Gastroesophageal sphincter (tissue), 4 donors: ENCODE results near the gene MYO1B. TPM values are rescaled to one million over a fixed set of nuclear protein-coding genes. Genes with fewer than 3 reads are reported as not detected.

Source experiments
- ATAC-seq: fragments of 150-250 bp; one replicate; pipeline ENCODE4 v1.9.1; 2016; ENCODE audit warnings: mild to moderate bottlenecking, moderate library complexity
- H3K27ac ChIP-seq, 4 donors: fragments of 200-600 bp; sonication (generic) in 3 of 4; 1 replicate in 3 of 4; 2 replicates in 1 of 4; pipeline ENCODE4 v1.5.1; 2016 to 2019
- H3K27me3 ChIP-seq: fragments of 200-600 bp; sonication (generic); one replicate; pipeline ENCODE4 v1.5.1; 2019
- H3K36me3 ChIP-seq, 2 donors: fragments of 200-600 bp; sonication (generic); one replicate each; pipeline ENCODE4 v1.5.1; 2019; ENCODE audit warnings: control low read depth in 1 of 2
- H3K4me1 ChIP-seq, 3 donors: fragments of 200-600 bp; sonication (generic); 1 replicate in 2 of 3; 2 replicates in 1 of 3; pipeline ENCODE4 v1.5.1; 2016 to 2019; ENCODE audit warnings: control low read depth in 2 of 3
- H3K4me3 ChIP-seq, 2 donors: fragments of 200-600 bp; sonication (generic); one replicate each; pipeline ENCODE4 v1.5.1; 2019; ENCODE audit warnings: mild to moderate bottlenecking in 1 of 2, moderate library complexity in 1 of 2
- H3K9me3 ChIP-seq, 3 donors: fragments of 200-600 bp; sonication (generic); one replicate each; pipeline ENCODE4 v1.5.1; 2017 to 2019; ENCODE audit warnings: control low read depth in 2 of 3
- CTCF ChIP-seq, 4 experiments: fragments of 200-600 bp in 2 of 4; fragments of 450-650 bp in 2 of 4; sonication (generic) in 1 of 4; IDR thresholded peaks; one replicate each; pipeline ENCODE4 v1.5.1; 2017 to 2019; ENCODE audit warnings: antibody characterized with exemption in 4 of 4, mild to moderate bottlenecking in 2 of 4, moderate library complexity in 2 of 4
- EP300 ChIP-seq: sonication (generic); formaldehyde crosslinking; IDR thresholded peaks from one replicate; pipeline ENCODE4 v1.6.1; 2017; ENCODE audit warnings: antibody characterized with exemption, mild to moderate bottlenecking
- POLR2A ChIP-seq, 2 donors: fragments of 450-650 bp; IDR thresholded peaks; one replicate each; pipeline ENCODE4 v1.6.1; 2017; ENCODE audit warnings: antibody characterized with exemption in 2 of 2, mild to moderate bottlenecking in 2 of 2, moderate library complexity in 1 of 2
- POLR2AphosphoS5 ChIP-seq: sonication (generic); formaldehyde crosslinking; IDR thresholded peaks from one replicate; pipeline ENCODE4 v1.6.1; 2017; ENCODE audit warnings: antibody characterized with exemption
- WGBS, 2 donors: methylation state at CpG; one replicate each; pipeline ENCODE4 v1.1.5; 2018; ENCODE audit warnings: low coverage in 1 of 2; 5-methylcytosine and 5-hydroxymethylcytosine counted together
- total RNA-seq, 4 donors: library from RNA; depleted of rRNA; stranded (reverse); fragments of >200 nt; gene quantifications; one replicate each; pipeline ENCODE4 v1.1.0, GENCODE V29; 2016

Gene MYO1B
- total RNA-seq, 4 donors from 2014 or later = 17.3 to 45.0 (median 21.0) TPM

- no peak overlapping the region for H3K27ac ChIP-seq
- no peak for ATAC-seq
- H3K27me3 ChIP-seq = no peaks in the 10 kb centered on the region
- no peaks in the 10 kb centered on the region for H3K9me3 ChIP-seq
- no peak overlapping the region for H3K4me3 ChIP-seq
- no peaks in the 10 kb centered on the region for H3K36me3 ChIP-seq
- WGBS, 2 donors = 90 to 97% methylated on average over 4 to 6 of the region's 8 CpGs
- no peak for TF ChIP-seq POLR2A (IDR thresholded peaks at IDR 0.05)
- TF ChIP-seq POLR2AphosphoS5 = no peak
- no peak for TF ChIP-seq CTCF (IDR thresholded peaks at IDR 0.05)
- TF ChIP-seq EP300 = no peak
- peaks cover 0 to 16% (median 0%) of the 10 kb centered on the region in 3 donors for H3K4me1 ChIP-seq
These were observed 110.1 kb downstream of the MYO1B start for GRCh38 chr2:191355170-191355758.

- peaks cover 0 to 9% (median 0%) of the 10 kb centered on the region in 3 donors for H3K4me1 ChIP-seq
- no peaks in the 10 kb centered on the region for H3K27me3 ChIP-seq
- 67 to 85% methylated on average over 1 of the region's 1 CpG for WGBS, 2 donors
- no peak overlapping the region for H3K27ac ChIP-seq
- ATAC-seq = no peak
- H3K36me3 ChIP-seq = no peaks in the 10 kb centered on the region
- TF ChIP-seq POLR2AphosphoS5 (no peak), CTCF (IDR thresholded peaks at IDR 0.05) (no peak), POLR2A (IDR thresholded peaks at IDR 0.05) (no peak), EP300 (no peak)
- no peak overlapping the region for H3K4me3 ChIP-seq
- no peaks in the 10 kb centered on the region for H3K9me3 ChIP-seq
These were observed 112.5 kb downstream of the MYO1B start for GRCh38 chr2:191357678-191358077.

- 74 to 86% methylated on average over 7 to 10 of the region's 11 CpGs for WGBS, 2 donors
- Histone ChIP-seq H3K27me3 (no peaks in the 10 kb centered on the region), H3K36me3 (no peaks in the 10 kb centered on the region), H3K4me1 (peaks cover 0 to 8% (median 0%) of the 10 kb centered on the region in 3 donors), H3K27ac (no peak overlapping the region), H3K9me3 (no peaks in the 10 kb centered on the region), H3K4me3 (no peak overlapping the region)
- no peak for ATAC-seq
- TF ChIP-seq POLR2AphosphoS5 = no peak
- TF ChIP-seq EP300 = no peak
- no peak for TF ChIP-seq POLR2A (IDR thresholded peaks at IDR 0.05)
- no peak for TF ChIP-seq CTCF (IDR thresholded peaks at IDR 0.05)
These were observed 113.3 kb downstream of the MYO1B start for GRCh38 chr2:191358325-191359025.

GRCh38 chr2:191359133-191359532 lies 113.9 kb downstream of the MYO1B start:
- WGBS, 2 donors = 56 to 71% methylated on average over 2 of the region's 2 CpGs
- no peaks in the 10 kb centered on the region for H3K27me3 ChIP-seq
- peaks cover 0 to 8% (median 0%) of the 10 kb centered on the region in 3 donors for H3K4me1 ChIP-seq
- peaks cover 0 to 2% of the 10 kb centered on the region in 2 donors for H3K36me3 ChIP-seq
- no peak overlapping the region for H3K4me3 ChIP-seq
- no peak for ATAC-seq
- TF ChIP-seq POLR2A (IDR thresholded peaks at IDR 0.05) = no peak
- TF ChIP-seq EP300 = no peak
- TF ChIP-seq POLR2AphosphoS5 = no peak
- TF ChIP-seq CTCF (IDR thresholded peaks at IDR 0.05) = no peak
- no peak overlapping the region for H3K27ac ChIP-seq
- no peaks in the 10 kb centered on the region for H3K9me3 ChIP-seq

GRCh38 chr2:191360918-191361317 lies 115.7 kb downstream of the MYO1B start:
- no peaks in the 10 kb centered on the region for H3K27me3 ChIP-seq
- peaks cover 0 to 7% of the 10 kb centered on the region in 2 donors for H3K36me3 ChIP-seq
- no peak for ATAC-seq
- no peaks in the 10 kb centered on the region for H3K9me3 ChIP-seq
- H3K4me1 ChIP-seq = peaks cover 0 to 9% (median 0%) of the 10 kb centered on the region in 3 donors
- 96 to 100% methylated on average over 2 of the region's 2 CpGs for WGBS, 2 donors
- H3K27ac ChIP-seq = no peak overlapping the region
- H3K4me3 ChIP-seq = no peak overlapping the region
- TF ChIP-seq CTCF (IDR thresholded peaks at IDR 0.05) (no peak), EP300 (no peak), POLR2A (IDR thresholded peaks at IDR 0.05) (no peak), POLR2AphosphoS5 (no peak)
